Tibial nerve (tissue), 3 donors: ENCODE measurements around the gene MEPE.

ENCODE experiments used
- POLR2A ChIP-seq, 2 donors: fragments of 450-650 bp; IDR thresholded peaks; one replicate each; pipeline ENCODE4 v1.6.1; 2017; ENCODE audit warnings: antibody characterized with exemption in 2 of 2, mild to moderate bottlenecking in 2 of 2, moderate library complexity in 2 of 2
- TF ChIP-seq, protein P1 (sequence below), 5 experiments: fragments of 200-600 bp in 3 of 5; fragments of 450-650 bp in 2 of 5; sonication (generic) in 3 of 5; IDR thresholded peaks; one replicate each; pipeline ENCODE4 v1.5.1; 2016 to 2019; ENCODE audit warnings: antibody characterized with exemption in 5 of 5, mild to moderate bottlenecking in 3 of 5, moderate library complexity in 2 of 5

DNA sequence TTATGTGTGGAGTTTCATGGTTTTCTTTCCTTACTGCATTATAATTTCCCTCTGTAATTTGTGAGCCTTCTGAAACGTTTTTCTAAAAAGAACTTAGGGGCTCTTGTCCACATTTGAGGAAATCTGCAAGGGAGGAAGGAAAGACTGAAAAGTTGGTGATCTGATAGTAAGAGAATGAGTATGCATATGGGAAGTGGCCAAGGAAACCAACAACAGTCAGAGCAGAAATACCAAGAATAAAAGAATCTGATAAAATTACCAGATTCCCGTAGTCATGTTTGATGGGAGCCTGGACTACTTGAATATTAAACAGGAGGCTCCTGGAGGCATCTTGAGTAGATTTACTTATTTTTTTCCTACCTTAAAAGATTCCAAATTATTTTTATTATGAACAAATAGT, 50.1 kb downstream of the MEPE start:
- TF ChIP-seq, protein P1, sequence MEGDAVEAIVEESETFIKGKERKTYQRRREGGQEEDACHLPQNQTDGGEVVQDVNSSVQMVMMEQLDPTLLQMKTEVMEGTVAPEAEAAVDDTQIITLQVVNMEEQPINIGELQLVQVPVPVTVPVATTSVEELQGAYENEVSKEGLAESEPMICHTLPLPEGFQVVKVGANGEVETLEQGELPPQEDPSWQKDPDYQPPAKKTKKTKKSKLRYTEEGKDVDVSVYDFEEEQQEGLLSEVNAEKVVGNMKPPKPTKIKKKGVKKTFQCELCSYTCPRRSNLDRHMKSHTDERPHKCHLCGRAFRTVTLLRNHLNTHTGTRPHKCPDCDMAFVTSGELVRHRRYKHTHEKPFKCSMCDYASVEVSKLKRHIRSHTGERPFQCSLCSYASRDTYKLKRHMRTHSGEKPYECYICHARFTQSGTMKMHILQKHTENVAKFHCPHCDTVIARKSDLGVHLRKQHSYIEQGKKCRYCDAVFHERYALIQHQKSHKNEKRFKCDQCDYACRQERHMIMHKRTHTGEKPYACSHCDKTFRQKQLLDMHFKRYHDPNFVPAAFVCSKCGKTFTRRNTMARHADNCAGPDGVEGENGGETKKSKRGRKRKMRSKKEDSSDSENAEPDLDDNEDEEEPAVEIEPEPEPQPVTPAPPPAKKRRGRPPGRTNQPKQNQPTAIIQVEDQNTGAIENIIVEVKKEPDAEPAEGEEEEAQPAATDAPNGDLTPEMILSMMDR (IDR thresholded peaks at IDR 0.05): no peak
- TF ChIP-seq POLR2A (IDR thresholded peaks at IDR 0.05): no peak
